ENCODE data around the gene NEO1. TPM values are rescaled to one million over a fixed set of nuclear protein-coding genes. Genes with fewer than 3 reads are reported as not detected.

NEO1 gene
- polyA plus RNA-seq, 1 donor (not counting 4 experiments of a cell fraction or from before 2014, with no cell fraction given): 4.4 TPM

DNA sequence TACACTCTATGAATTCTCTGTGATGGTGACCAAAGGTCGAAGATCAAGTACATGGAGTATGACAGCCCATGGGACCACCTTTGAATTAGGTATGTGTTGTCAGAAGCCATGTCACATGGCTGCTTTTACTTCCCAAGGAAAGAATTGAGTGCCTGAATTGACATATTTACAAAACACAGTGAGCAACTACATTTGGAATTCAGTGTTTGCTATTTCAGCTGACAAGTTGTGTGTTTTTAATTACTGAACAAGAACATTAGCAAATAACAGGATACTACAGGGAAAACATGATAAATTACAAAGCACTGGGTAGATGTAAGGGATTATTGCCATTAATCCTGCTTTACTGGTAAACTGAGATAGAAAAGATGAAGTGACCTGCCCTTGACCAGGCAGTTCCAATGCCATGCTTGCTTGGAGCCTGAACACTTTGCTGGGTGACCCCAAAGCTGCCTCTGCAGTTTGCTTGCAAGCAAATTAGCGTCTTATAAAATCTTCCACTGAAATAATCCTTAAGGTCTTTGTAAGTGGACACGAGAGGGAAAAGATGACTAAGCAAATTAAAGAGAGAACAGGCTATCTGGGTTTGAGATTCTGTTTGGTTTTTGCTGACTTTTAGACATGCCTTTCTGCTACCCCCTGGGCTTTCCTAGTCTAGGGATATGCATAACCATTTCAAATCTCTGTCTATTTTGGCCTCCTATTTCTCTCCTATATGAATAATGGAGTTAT lies 218.3 kb downstream of the NEO1 start:
- no peaks in the 10 kb centered on the region for H3K79me2 ChIP-seq (ENCODE audit: control insufficient read depth, insufficient read depth, low read length)
- peaks cover 3% of the 10 kb centered on the region for H3K4me1 ChIP-seq (ENCODE audit: control insufficient read depth, extremely low read depth, insufficient read depth, low read length)
- no peaks in the 10 kb centered on the region for H3K27me3 ChIP-seq (ENCODE audit: control insufficient read depth, extremely low read depth, insufficient read depth, low read length)
- no peak overlapping the region for H2AFZ ChIP-seq (ENCODE audit: control insufficient read depth, low read length)
- dilution Hi-C loops (cut with MboI; ENCODE audit: extremely low pct_ligation_motif_present, low sequenced_read_pairs): no loop called here
- no peaks in the 10 kb centered on the region for H3K36me3 ChIP-seq (ENCODE audit: control insufficient read depth in 2 of 2, extremely low read depth in 1 of 2, insufficient read depth in 2 of 2, low read length in 2 of 2)
- no peaks in the 10 kb centered on the region for H3K9me3 ChIP-seq (ENCODE audit: control insufficient read depth, low read depth, low read length)
- FAIRE-seq: no peak
- no peak overlapping the region for H3K4me2 ChIP-seq (ENCODE audit: control insufficient read depth, extremely low read depth, insufficient read depth, low read depth, low read length)
- no peak overlapping the region for H3K4me3 ChIP-seq (ENCODE audit: control insufficient read depth in 2 of 3, extremely low read depth in 1 of 3, insufficient read depth in 2 of 3, low read depth in 1 of 3, low read length in 3 of 3)
- H3K9me1 ChIP-seq (ENCODE audit: control insufficient read depth, extremely low read depth, insufficient read depth, low read length): no peaks in the 10 kb centered on the region
- DNase-seq (ENCODE audit: low read depth, low spot score): no peak
- no peaks in the 10 kb centered on the region for H4K20me1 ChIP-seq (ENCODE audit: control insufficient read depth, extremely low read depth, insufficient read depth, low read length)
- no peak overlapping the region for H3K27ac ChIP-seq (ENCODE audit: control insufficient read depth, insufficient read depth, low read length)
- no peak overlapping the region for H3K9ac ChIP-seq (ENCODE audit: control insufficient read depth, extremely low read depth, insufficient read depth, low read length)
- TF ChIP-seq, protein P1, sequence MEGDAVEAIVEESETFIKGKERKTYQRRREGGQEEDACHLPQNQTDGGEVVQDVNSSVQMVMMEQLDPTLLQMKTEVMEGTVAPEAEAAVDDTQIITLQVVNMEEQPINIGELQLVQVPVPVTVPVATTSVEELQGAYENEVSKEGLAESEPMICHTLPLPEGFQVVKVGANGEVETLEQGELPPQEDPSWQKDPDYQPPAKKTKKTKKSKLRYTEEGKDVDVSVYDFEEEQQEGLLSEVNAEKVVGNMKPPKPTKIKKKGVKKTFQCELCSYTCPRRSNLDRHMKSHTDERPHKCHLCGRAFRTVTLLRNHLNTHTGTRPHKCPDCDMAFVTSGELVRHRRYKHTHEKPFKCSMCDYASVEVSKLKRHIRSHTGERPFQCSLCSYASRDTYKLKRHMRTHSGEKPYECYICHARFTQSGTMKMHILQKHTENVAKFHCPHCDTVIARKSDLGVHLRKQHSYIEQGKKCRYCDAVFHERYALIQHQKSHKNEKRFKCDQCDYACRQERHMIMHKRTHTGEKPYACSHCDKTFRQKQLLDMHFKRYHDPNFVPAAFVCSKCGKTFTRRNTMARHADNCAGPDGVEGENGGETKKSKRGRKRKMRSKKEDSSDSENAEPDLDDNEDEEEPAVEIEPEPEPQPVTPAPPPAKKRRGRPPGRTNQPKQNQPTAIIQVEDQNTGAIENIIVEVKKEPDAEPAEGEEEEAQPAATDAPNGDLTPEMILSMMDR (optimal IDR thresholded peaks at IDR 0.05 in 1 of 3, IDR thresholded peaks at IDR 0.05 in 1 of 3, conservative IDR thresholded peaks at IDR 0.05 in 1 of 3; ENCODE audit: extremely low read depth in 1 of 3, insufficient read depth in 2 of 3, low read length in 3 of 3): no peak
- no peak for TF ChIP-seq EZH2 (IDR thresholded peaks at IDR 0.05; ENCODE audit: low read length)

DNA sequence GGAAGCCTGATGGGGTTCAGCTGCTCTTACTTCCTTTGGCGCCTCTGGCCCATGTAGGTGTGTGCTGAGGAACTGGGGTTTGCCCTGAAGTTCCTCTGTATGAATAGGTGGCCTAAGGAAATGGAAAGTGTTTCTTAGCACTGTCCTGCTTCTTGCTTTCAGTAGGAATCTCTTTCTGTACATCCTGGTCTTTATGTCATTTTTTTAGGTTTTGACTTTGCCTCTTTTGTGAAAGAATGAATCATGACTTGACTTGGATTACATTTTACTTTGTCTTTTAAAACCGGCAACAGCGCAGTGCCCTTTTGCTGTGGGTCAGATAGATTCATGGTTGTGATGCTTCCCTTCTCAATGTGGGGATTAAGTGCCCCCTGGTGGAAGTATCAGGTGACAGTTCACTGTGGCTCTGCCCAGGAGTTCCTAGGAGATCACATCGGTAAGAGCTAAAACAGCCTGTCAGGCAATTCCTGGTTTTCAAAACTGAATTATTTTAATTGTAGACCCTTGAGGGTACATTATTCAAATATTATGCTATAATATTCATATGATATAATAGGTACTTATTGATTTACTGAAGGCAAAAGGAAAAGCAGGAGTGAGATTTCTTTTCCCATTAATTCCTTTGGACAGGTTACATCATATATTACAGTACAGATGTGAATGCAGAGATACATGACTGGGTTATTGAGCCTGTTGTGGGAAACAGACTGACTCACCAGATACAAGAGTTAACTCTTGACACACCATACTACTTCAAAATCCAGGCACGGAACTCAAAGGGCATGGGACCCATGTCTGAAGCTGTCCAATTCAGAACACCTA lies 221.1 kb downstream of the NEO1 start:
- TF ChIP-seq, protein P1 (optimal IDR thresholded peaks at IDR 0.05 in 1 of 3, IDR thresholded peaks at IDR 0.05 in 1 of 3, conservative IDR thresholded peaks at IDR 0.05 in 1 of 3; ENCODE audit: extremely low read depth in 1 of 3, insufficient read depth in 2 of 3, low read length in 3 of 3): peak; percentile 63 to 82 (median 72)
- TF ChIP-seq EZH2 (IDR thresholded peaks at IDR 0.05; ENCODE audit: low read length): no peak
- H3K36me3 ChIP-seq (ENCODE audit: control insufficient read depth in 2 of 2, extremely low read depth in 1 of 2, insufficient read depth in 2 of 2, low read length in 2 of 2): no peaks in the 10 kb centered on the region
- no peaks in the 10 kb centered on the region for H4K20me1 ChIP-seq (ENCODE audit: control insufficient read depth, extremely low read depth, insufficient read depth, low read length)
- no peaks in the 10 kb centered on the region for H3K9me1 ChIP-seq (ENCODE audit: control insufficient read depth, extremely low read depth, insufficient read depth, low read length)
- peak overlapping the region; percentile 13 for H3K4me2 ChIP-seq (ENCODE audit: control insufficient read depth, extremely low read depth, insufficient read depth, low read depth, low read length)
- peak overlapping the region; percentile 23 for H2AFZ ChIP-seq (ENCODE audit: control insufficient read depth, low read length)
- no peaks in the 10 kb centered on the region for H3K27me3 ChIP-seq (ENCODE audit: control insufficient read depth, extremely low read depth, insufficient read depth, low read length)
- dilution Hi-C loops (cut with MboI; ENCODE audit: extremely low pct_ligation_motif_present, low sequenced_read_pairs): no loop called here
- no peak overlapping the region for H3K4me3 ChIP-seq (ENCODE audit: control insufficient read depth in 2 of 3, extremely low read depth in 1 of 3, insufficient read depth in 2 of 3, low read depth in 1 of 3, low read length in 3 of 3)
- DNase-seq (ENCODE audit: low read depth, low spot score) (no peak), FAIRE-seq (no peak)
- H3K4me1 ChIP-seq (ENCODE audit: control insufficient read depth, extremely low read depth, insufficient read depth, low read length): peaks cover 3% of the 10 kb centered on the region
- H3K27ac ChIP-seq (ENCODE audit: control insufficient read depth, insufficient read depth, low read length): no peak overlapping the region
- no peaks in the 10 kb centered on the region for H3K9me3 ChIP-seq (ENCODE audit: control insufficient read depth, low read depth, low read length)
- H3K79me2 ChIP-seq (ENCODE audit: control insufficient read depth, insufficient read depth, low read length): no peaks in the 10 kb centered on the region
- H3K9ac ChIP-seq (ENCODE audit: control insufficient read depth, extremely low read depth, insufficient read depth, low read length): no peak overlapping the region

Measured in keratinocyte (primary cell).